WI38 (cell line): ENCODE results near the gene RNPC3.

ENCODE experiments used
- H3K4me3 ChIP-seq: 2 replicates; pipeline ENCODE4 v1.5.1; 2011; ENCODE audit warnings: low read depth, mild to moderate bottlenecking, control low read depth, low read length
- CTCF ChIP-seq: IDR thresholded peaks from 2 replicates; pipeline ENCODE4 v1.5.1; 2012; ENCODE audit warnings: low read depth, mild to moderate bottlenecking, control low read depth, low read length

RNPC3 gene

GRCh38 chr1:103525607-103526507 lies at the start of gene RNPC3:
TSS of gene RNPC3 (plus strand) at chr1:103525699. CDS start at chr1:103526071, 372 bp downstream.
- H3K4me3 ChIP-seq: peak within 1 kb of the TSS; percentile 96
- TF ChIP-seq CTCF: no peak

- no peak for TF ChIP-seq CTCF
Observed at GRCh38 chr1:103477101-103477500, 48.4 kb upstream of the RNPC3 start.

GRCh38 chr1:103489935-103490334 lies 35.6 kb upstream of the RNPC3 start:
- no peak for TF ChIP-seq CTCF
- H3K4me3 ChIP-seq: no peak overlapping the region

More at GRCh38 chr1:103477101-103477500, 48.4 kb upstream of the RNPC3 start:
- H3K4me3 ChIP-seq: no peak overlapping the region

GRCh38 chr1:103492003-103492625 lies 33.4 kb upstream of the RNPC3 start:
- no peak for TF ChIP-seq CTCF
- H3K4me3 ChIP-seq: no peak overlapping the region

- no peak for TF ChIP-seq CTCF
Observed at GRCh38 chr1:103496014-103496635, 29.4 kb upstream of the RNPC3 start.

GRCh38 chr1:103497404-103497803 lies 28.1 kb upstream of the RNPC3 start:
- no peak overlapping the region for H3K4me3 ChIP-seq
- no peak for TF ChIP-seq CTCF

More at GRCh38 chr1:103496014-103496635, 29.4 kb upstream of the RNPC3 start:
- no peak overlapping the region for H3K4me3 ChIP-seq
